GM19324 (cell line): Measurements from ENCODE around the gene BANP.
"Not testable (repeated sequence)": the region's sequence is repeated elsewhere in the genome, so short reads cannot be mapped to it uniquely, and the experiment has no call there.

Experiments used
- ATAC-seq: cut with Tn5 transposase; IDR thresholded peaks from one replicate; pipeline ENCODE4 v1.9.1; 2021; ENCODE audit warnings: mild to moderate bottlenecking, moderate library complexity; ENCODE audit not compliant: unreplicated experiment, low FRiP score

Gene BANP

DNA sequence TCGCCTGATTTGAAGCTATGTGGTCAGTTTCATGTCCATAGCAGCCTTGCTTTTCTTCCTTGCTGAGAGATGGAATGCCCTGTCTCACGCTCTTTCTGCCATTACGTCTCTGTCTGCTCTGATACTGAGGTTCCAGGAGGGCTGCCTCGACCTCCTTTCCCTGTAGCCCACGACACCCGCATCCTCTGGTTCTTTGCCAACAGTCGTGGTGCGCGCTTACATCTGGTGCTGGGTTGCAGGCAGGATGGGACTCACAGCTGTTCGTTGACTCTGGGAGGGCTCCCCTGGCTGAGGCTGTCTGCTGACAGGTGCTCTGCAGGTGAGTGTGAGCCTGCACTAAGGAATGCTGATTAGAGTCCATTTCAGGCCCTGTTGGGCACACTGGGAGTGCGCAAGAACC lies 90.3 kb downstream of the BANP start:
- not testable (repeated sequence) for ATAC-seq

- not testable (repeated sequence) for ATAC-seq
These were observed 90.8 kb downstream of the BANP start for GRCh38 chr16:88041986-88042562.

DNA sequence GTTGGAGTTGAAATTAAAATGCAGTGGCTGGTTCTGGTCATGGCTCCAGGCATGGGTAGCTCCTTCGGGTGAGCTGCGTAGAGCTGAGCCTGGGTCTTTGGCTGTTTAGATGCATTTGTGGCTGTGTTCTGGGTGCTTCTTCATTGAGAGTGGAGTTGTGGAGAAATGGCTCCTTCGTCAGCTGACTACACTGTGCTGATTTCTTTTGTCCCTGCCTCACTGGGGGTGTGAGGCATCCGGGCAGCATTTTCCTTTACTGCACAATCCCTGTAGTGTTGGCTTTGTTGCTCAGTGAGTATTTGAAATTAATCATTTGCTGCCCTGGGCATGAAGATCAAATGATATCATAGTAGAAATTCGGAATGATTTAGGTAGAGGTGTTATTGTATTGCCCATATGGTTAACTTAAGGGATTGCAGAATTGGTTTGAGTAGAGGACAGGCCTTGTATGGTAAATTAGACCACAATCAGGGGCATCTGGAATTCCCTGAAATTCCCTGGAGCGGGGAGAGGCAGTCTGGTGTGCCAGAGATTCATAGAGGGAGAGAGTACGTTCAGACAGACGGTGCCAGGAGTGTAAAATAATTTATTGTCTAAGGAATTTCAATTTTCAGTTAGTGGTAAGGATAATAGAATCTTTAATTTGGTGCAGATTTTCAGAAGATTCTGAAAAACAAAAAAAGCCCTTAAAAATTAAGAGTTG lies 92.1 kb downstream of the BANP start:
- ATAC-seq, result not testable (repeated sequence)

- peak; percentile 59 for ATAC-seq
These were observed 92.9 kb downstream of the BANP start for GRCh38 chr16:88044121-88044581.

DNA sequence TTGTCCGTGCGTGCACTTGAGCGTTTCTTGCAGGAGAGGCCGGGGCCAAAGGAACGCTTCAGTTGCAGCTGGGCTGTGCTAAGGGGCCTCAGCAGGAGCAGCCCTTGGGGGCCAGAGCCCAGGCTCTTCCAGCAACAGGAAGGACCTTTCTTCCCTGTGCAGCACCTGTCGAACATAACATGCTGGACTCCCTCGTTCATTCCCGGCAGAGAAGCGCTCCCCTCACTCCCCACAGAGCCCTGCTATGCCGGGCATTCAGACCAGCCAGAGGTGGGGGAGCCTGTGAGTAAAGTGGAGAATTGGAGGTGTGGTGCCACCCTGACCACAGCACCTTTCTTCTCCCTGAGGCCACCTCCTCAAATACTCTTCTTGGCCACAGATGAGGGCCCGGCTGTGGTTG lies 94.1 kb downstream of the BANP start:
- not testable (repeated sequence) for ATAC-seq

- peak; percentile 61 for ATAC-seq
These were observed 94.6 kb downstream of the BANP start for GRCh38 chr16:88045820-88046303.

DNA sequence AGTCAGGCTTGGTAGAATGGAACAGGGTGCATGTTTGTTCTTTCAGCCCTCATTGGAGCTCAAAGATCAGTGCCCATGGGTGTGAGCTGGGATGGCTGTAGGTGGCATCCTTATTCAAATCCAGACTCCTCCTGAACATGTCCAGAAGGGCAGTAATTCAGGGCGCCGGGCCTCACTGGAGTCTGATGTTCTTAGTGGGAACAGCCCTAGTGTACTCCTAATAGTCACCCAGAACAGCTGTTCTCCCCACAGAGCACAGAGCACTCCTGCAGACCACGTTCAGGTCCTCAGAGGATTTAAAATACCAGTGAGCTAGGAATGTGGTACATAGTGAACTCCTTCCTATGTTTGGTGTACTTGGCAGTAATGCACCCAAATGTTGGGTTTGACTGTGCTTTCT lies 96.2 kb downstream of the BANP start:
- no peak for ATAC-seq

DNA sequence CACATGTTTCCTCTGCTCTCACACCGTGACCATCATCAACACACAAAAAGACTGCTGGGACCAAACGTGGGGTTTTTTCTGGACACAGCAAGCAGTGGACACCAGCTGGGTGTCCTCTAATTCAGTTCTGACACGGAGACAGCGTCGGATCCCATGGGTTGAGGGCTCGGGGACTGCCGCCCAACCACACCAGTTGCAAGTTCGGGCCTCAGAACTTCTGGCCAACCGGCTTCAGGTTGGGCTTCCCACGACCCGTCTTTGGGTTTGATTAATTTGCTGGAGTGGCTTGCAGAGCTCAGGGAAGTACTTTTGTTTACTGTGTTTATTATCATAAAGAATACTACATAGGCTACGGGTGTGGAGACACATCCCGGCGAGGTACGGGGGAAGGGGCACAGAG lies 97.8 kb downstream of the BANP start:
- no peak for ATAC-seq

DNA sequence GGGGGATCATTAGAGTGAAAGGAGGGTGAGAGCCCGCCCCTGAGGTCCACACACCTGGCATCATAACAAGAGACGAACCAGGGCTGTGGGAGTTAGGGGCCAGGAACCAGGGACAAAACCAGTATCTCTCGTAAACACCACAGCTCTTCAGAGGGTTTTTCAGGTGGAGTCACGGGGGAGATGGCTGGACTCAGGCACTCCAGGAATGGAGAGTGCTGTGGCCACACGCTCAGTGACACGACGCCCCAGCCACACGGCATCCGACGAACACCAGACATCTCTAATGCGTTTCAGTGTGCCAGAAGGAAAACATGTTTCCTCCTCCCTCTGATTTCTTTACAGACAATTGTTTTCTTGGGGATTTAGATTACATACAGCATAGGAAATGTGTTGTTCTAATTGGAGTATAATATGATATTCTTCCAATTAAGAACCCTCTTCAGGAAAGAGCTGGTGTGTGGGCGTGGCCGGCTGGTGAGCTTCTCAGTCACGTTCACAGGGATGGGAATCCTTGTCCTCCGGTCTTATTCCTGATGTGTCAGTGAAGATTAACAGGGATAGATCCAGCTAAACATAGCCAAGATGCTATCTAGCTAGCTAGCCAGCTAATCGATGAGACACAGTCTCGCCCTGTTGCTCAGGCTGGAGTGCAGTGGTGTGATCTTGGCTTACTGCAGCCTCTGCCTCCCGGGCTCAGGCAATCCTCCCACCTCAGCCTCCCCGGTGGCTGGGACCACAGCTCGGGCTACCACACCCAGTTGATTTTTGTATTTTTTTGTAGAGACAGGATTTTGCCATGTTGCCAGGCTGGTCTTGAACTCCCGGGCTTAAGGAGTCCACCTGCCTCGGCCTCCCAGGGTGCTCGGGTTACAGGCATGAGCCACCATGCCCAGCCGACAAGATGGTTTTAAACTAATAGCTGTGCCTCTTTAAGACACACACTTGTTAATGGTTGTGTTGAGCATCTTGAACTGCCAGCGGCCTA lies 98.6 kb downstream of the BANP start:
- no peak for ATAC-seq

DNA sequence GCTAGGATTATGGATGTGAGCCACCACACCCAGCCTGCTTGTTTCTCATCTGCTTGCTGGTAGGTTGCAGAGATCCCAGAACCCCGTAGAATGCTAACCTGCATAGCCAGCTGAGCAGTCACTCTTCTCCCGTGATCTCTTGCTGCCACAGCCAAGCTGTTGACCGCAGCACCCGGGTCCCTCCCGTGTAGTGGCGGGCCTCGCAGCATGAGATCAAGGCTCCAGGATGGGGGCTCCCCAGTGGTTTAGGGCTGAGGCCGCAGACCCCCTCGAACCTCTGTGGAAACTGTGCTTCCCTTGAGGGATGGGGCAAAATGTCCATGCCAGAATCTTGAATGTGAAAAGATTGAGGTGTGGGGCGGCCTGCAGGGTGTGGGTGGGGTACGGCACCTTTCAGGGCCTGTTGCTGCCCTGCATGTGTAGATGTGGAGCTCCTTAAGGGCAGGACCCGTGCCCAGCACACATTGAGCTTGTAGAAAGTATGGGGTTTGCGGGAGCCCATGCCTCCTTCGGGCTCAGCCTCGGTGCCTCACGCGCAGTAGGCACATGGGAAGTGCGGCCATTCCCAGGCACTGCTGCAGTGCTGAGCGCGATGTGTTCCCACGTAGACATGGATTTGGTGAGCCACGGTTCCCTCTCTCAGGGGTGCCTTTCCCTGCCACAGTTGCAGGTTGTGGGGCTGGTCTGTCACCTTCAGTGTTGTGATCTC lies 99.9 kb downstream of the BANP start:
- no peak for ATAC-seq

- ATAC-seq, result no peak
These were observed 101.4 kb downstream of the BANP start for GRCh38 chr16:88052661-88053060.

- not testable (repeated sequence) for ATAC-seq
These were observed 102.2 kb downstream of the BANP start for GRCh38 chr16:88053479-88053878.

DNA sequence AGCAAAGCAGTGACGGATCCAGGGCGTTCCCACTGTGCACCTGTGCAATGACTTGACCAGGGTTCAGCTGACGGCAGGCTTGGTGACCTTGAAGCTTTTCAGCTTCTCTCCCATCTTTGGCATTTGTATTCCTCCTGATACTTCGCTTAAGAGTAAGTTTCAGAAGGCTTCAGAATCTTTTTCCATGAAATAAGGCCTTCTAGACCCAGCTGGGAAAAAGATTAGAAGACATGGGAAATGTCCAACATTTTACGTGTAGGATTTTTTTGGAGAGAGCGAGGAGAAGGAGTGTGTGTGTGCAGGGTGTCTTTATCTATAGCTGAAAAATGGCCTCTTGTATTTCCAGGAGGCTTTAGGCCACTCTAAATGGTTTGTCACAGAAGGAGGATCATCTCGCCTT lies 104.1 kb downstream of the BANP start:
- no peak for ATAC-seq

DNA sequence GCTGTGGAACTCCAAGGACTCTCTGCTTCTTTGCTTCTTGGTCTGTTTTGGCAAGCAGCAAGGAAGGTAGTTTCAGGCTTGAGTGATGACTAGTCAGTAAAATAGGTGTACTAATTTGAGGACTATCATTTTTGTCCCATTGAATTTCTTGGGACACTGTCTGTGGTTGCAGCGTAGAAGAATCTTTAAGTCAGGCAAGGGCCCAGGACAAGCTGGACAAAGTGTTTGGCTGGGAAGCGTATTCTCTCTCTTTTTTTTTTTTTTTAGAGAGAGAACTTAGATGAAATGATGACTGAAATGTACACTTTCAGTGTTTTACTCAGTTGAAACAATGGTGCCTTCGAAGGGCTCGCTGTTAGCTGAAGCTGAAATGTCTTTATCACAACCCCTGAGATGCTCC lies 105.0 kb downstream of the BANP start:
- no peak for ATAC-seq

- ATAC-seq, result no peak
These were observed 106.4 kb downstream of the BANP start for GRCh38 chr16:88057656-88058055.

- ATAC-seq, result no peak
These were observed 106.9 kb downstream of the BANP start for GRCh38 chr16:88058136-88058535.

DNA sequence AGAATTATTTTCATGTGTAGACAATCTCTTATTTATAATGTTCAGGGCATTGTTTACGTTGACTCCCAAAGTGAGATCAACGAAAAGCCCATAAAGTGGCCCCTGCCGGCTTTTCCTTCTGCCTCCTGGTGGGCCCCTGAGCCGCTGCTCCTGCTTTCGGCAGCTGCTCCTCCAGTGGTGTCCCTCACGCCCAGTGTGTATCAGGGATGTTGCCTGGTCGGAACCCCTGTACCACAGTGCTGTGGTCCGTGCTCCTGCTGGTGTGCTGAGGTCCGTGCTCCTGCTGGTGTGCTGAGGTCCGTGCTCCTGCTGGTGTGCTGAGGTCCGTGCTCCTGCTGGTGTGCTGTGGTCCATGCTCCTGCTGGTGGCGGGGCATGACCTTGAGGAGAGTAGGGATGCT lies 107.6 kb downstream of the BANP start:
- ATAC-seq, result no peak

DNA sequence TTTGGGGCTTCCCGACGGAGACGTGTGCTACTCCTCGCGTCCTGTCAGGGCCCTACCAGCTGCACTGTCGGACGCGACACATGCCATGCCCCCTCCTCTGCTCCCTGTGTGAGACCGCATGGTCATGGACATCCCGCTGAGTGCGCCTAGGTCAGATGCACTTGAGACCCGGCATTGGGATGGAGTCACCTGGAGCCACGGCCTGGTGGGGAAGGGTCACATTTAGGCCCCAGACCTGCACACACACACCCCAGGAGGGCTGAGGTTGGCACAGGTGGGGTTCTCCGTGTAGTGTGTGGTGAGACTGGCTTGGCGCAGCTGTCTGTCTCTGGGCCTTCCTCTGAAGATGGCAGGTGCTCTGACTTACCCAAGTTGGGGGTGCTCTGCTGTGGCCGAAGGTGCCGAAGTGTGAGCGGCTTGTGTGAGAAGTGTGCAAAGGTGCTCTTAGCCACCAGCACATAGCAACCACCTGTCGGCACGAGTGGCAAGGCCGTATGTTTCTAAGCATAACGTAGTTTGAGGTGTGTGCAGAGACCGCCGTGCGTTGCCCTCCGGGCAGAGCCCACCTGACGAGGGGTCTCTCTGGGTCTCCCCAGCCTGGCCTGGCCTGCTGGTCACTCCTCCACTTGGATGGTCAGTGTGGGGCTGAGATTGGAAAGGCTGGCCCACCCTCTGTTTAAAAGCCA lies 108.6 kb downstream of the BANP start:
- no peak for ATAC-seq

DNA sequence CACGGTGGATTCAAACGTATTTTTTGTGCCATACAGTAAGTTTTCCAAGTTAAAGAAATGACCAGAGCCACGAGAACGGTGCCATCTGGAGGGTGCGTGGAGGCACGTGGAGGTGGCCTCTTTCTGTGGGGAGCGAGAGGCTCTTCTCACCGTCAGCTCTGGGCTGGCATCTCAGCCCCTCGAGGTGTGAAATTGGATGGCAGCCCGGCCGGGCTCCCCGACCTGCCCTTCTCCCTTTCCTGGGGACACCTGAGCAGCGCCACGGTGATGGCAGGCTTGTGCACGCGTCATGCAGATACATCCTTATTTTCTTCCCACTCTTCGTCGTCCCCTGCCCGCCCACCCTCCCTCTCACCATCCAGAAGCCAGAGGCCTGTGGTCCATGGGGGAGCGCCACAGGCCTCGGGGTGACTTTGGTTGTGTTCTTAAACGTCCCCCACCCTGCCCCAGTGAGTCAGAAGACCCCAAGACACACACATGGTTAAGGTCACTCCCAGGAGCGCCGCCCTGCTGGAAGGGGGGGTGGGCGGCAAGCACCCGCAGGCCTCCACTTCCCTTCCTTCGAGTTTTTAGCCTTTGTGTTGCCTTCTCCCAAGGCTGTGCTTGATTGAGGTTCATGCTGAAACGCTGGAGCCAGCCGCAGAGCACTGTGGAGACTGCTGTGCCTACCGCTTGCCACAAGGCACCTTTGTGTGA lies 109.4 kb downstream of the BANP start:
- no peak for ATAC-seq
